BLaER1 treated with 17β-estradiol and CSF1 and Interleukin-3, amounts not matched to agents 10 nM and 100 nM (cell line): ENCODE results near the gene OSBPL10.
A peak's percentile ranks its signal among the peaks of the same experiment; 100 is the strongest.

Source experiments
- H3K27ac ChIP-seq, 11 experiments: shearing (Covaris generic); formaldehyde crosslinking; 2 replicates each; pipeline ENCODE4 v1.8.1; 2022
- H3K27me3 ChIP-seq, 11 experiments: shearing (Covaris generic); formaldehyde crosslinking; 2 replicates each; pipeline ENCODE4 v1.8.1; 2022
- H3K36me3 ChIP-seq, 11 experiments: shearing (Covaris generic); formaldehyde crosslinking; 2 replicates each; pipeline ENCODE4 v1.8.1; 2022
- H3K4me1 ChIP-seq, 10 experiments: shearing (Covaris generic); formaldehyde crosslinking; 2 replicates each; pipeline ENCODE4 v1.8.1; 2022
- H3K4me2 ChIP-seq, 11 experiments: shearing (Covaris generic); formaldehyde crosslinking; 2 replicates each; pipeline ENCODE4 v1.8.1; 2022
- H3K4me3 ChIP-seq, 10 experiments: shearing (Covaris generic); formaldehyde crosslinking; 2 replicates each; pipeline ENCODE4 v1.8.1; 2022
- H3K9ac ChIP-seq, 11 experiments: shearing (Covaris generic); formaldehyde crosslinking; 2 replicates each; pipeline ENCODE4 v1.8.1; 2022
- H3K9me3 ChIP-seq, 11 experiments: shearing (Covaris generic); formaldehyde crosslinking; replicated peaks in 1 of 11; 2 replicates each; pipeline ENCODE4 v1.8.1; 2022
- H4K20me1 ChIP-seq, 11 experiments: shearing (Covaris generic); formaldehyde crosslinking; 2 replicates each; pipeline ENCODE4 v1.8.1; 2022
- Cebpa-rat ChIP-seq, 11 experiments: shearing (Covaris generic); IDR thresholded peaks; 2 replicates each; pipeline ENCODE4 v1.8.1; 2022

Gene OSBPL10

DNA sequence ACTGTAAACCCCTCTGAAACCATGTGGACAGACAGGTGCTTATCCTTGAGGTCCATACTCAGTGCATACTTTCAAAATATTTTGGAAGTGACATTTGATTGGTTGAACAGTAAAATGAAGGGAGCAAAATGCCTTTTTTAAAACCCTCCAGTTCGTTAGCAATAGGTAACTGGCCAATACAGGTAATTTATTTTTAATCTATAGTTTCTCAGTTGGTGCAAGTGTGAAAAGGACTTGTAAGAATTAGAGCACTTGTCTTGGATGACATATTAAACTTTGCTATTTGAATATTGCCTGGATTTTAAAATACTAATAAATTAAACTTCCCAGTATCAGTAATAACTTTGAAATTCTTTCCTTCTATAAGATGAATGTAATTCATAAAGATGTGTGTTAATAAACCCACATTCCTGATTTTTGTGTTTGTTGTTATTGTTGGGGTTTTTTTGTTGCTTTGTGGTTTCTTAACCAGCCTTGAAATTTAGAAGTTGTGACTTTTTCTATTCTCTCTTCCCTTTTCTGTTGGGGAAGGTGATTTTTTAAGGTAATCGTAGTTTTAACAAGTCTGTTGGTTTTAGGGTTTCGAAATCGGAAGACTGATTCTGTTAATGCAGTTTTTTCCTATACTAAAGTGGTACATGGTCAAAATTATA is 358.3 kb downstream of the OSBPL10 start:
- Histone ChIP-seq H3K9me3 (no peaks in the 10 kb centered on the region), H3K4me3 (no peak overlapping the region), H3K4me1 (peaks cover 0 to 12% (median 0%) of the 10 kb centered on the region in 10 experiments; a peak in 6 of 20 replicates), H3K36me3 (peaks cover 84 to 100% (median 95%) of the 10 kb centered on the region in 11 experiments), H3K27me3 (no peaks in the 10 kb centered on the region), H3K4me2 (no peak overlapping the region; a peak in 1 of 22 replicates), H3K9ac (no peak overlapping the region), H3K27ac (no peak overlapping the region), H4K20me1 (peaks cover 0 to 8% (median 4%) of the 10 kb centered on the region in 11 experiments; a peak in 7 of 22 replicates)
- TF ChIP-seq Cebpa-rat (IDR thresholded peaks at IDR 0.05) = no peak

DNA sequence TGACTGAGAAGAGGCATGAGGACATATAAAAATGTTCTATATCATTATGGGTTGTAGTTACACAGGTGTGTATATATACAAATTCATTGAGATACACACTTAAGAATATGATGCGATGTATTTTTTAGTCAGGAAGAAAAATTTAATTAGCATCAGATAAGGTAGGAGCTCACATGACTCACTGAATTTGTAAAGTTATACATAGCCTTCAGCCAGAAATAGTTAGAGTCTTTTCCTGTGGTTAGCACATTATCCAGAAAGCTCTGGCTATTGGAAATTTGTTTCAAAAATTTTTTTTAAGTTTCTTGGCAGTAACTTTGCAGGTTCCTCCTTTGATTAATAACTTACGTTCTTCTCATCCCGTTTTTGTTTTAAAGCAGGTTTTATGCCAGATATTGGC is 359.7 kb downstream of the OSBPL10 start:
- peaks cover 0 to 14% (median 2%) of the 10 kb centered on the region in 11 experiments; a peak in 6 of 22 replicates for H4K20me1 ChIP-seq
- H3K9me3 ChIP-seq = no peaks in the 10 kb centered on the region
- TF ChIP-seq Cebpa-rat (IDR thresholded peaks at IDR 0.05) = no peak
- H3K27me3 ChIP-seq = no peaks in the 10 kb centered on the region
- no peak overlapping the region for H3K4me3 ChIP-seq
- H3K4me2 ChIP-seq = no peak overlapping the region
- H3K9ac ChIP-seq = no peak overlapping the region
- H3K27ac ChIP-seq = no peak overlapping the region
- H3K4me1 ChIP-seq = peaks cover 0 to 12% (median 0%) of the 10 kb centered on the region in 10 experiments; a peak in 6 of 20 replicates
- peaks cover 83 to 100% (median 96%) of the 10 kb centered on the region in 11 experiments for H3K36me3 ChIP-seq

DNA sequence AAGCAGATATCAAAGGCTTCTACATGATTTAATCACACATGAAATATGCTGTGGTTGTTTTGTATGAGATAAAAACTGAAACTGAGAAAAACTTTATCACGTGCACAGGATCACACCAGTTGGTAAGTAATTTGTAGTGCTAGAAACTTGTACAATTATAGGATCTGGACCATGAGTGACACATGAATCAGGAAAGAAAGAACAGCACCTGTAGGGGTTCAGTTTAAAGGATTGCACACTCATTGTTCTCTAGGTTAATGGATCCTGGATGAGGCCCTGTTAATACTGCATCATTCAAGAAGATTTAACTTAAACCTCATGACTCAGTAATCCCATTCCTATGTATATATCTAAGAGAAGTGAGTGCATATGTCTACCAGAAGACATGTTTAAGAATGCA is 360.4 kb downstream of the OSBPL10 start:
- no peak overlapping the region for H3K9ac ChIP-seq
- no peak overlapping the region for H3K4me2 ChIP-seq
- H3K4me3 ChIP-seq = no peak overlapping the region
- no peaks in the 10 kb centered on the region for H3K27me3 ChIP-seq
- H3K36me3 ChIP-seq = peaks cover 80 to 100% (median 95%) of the 10 kb centered on the region in 11 experiments
- TF ChIP-seq Cebpa-rat (IDR thresholded peaks at IDR 0.05) = no peak
- no peaks in the 10 kb centered on the region for H3K9me3 ChIP-seq
- H3K27ac ChIP-seq = no peak overlapping the region
- peaks cover 0 to 12% (median 0%) of the 10 kb centered on the region in 10 experiments; a peak in 6 of 20 replicates for H3K4me1 ChIP-seq
- H4K20me1 ChIP-seq = peaks cover 0 to 20% (median 6%) of the 10 kb centered on the region in 11 experiments; a peak in 8 of 22 replicates

DNA sequence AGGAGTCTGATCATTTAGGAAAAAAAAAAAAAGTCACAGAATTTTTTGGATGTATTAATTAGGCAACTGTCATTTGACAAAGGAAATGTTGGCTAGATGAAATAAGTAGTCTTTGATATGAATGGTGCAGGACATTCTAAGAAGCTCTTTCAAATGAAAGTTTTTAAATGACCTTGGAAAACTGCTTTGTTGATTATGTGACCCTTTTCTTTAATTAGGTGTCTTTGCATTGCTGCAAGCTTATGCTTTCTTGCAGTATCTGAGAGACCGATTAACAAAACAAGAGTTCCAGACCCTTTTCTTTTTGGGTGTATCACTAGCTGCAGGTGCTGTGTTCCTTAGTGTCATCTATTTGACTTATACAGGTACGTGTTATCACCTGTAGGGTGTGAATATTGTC is 364.4 kb downstream of the OSBPL10 start:
- H3K4me1 ChIP-seq = no peaks in the 10 kb centered on the region
- no peak overlapping the region for H3K9ac ChIP-seq
- no peak overlapping the region for H3K27ac ChIP-seq
- no peak overlapping the region for H3K4me3 ChIP-seq
- H3K9me3 ChIP-seq = no peaks in the 10 kb centered on the region
- H3K4me2 ChIP-seq = no peak overlapping the region
- TF ChIP-seq Cebpa-rat (IDR thresholded peaks at IDR 0.05) = no peak
- H3K27me3 ChIP-seq = no peaks in the 10 kb centered on the region
- H4K20me1 ChIP-seq = peaks cover 0 to 35% (median 21%) of the 10 kb centered on the region in 11 experiments; a peak in 13 of 22 replicates
- peaks cover 48 to 100% (median 86%) of the 10 kb centered on the region in 11 experiments for H3K36me3 ChIP-seq

DNA sequence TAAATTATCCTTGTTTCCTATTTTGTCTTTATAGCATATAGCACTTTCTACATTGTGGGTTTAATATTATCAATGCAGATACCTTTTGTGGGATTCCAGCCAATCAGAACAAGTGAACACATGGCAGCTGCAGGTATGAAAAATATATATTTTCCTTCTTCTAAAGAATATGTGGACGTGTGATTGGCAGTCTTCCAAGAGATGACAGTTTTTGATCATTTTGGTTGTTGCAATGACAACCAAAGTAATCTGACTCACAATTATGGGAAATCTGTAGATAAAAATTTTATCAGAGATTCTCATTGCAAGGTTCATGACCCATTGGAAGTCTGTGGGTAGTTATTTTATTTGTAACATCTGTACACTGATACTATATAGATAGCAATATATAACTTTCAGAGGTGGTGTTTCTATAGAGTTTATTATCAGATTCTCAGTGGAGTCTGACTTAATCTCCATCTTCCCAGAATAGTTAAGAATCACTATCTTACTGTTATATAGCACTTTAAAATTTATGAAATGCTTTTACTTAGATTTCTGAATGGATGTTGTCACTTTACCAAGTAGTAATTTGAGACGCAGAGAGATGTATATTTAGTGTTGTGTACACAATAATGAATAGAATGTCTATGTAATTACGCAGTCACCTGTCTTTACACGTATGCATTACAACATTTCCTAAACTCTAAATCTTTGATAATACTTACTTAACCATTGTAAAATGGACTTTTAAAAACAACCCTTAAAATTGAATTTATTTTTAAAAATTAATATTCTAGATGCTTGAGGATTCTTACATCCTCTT is 365.8 kb downstream of the OSBPL10 start:
- H3K27me3 ChIP-seq = no peaks in the 10 kb centered on the region
- H3K4me3 ChIP-seq = no peak overlapping the region
- no peaks in the 10 kb centered on the region for H3K9me3 ChIP-seq
- no peak overlapping the region for H3K4me2 ChIP-seq
- H3K9ac ChIP-seq = no peak overlapping the region
- peaks cover 0 to 45% (median 30%) of the 10 kb centered on the region in 11 experiments; a peak in 14 of 22 replicates for H4K20me1 ChIP-seq
- no peaks in the 10 kb centered on the region for H3K4me1 ChIP-seq
- H3K27ac ChIP-seq = no peak overlapping the region
- no peak for TF ChIP-seq Cebpa-rat (IDR thresholded peaks at IDR 0.05)
- peaks cover 45 to 100% (median 89%) of the 10 kb centered on the region in 11 experiments for H3K36me3 ChIP-seq

DNA sequence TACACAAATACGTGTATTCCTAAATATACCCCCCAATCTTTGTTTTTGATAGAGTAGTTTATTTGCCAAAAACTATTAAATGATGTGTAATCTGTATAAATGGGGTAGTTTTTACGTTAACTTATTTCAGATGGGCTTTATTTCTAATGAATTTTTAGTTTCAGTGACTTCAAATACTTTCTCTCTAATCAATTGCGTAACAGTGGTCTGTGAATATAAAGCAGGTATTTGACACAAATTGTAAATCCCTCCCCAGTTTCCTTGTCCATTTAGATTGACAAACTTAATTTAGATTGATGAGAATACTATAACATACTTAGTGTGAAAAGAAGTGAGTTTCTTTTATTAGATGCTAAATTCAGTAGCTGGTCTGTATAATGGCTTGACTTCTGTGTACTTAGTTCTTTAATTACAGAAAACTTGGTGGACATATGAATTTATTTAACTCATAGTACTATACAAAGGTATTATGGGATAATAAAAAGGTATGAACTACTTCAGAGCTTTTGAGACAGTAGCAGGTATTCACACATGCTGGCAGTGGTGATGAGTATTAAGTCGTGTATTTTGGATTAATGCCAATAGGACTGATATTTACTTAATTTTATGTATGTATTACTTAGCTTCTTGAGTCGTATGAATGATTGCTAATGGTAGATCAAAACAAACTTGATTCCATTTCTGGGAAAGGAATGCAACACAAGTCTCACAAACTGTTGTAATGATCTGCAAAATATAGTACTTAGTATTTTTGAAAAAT is 366.7 kb downstream of the OSBPL10 start:
- no peaks in the 10 kb centered on the region for H3K4me1 ChIP-seq
- no peak overlapping the region for H3K9ac ChIP-seq
- H3K4me3 ChIP-seq = no peak overlapping the region
- peaks cover 36 to 100% (median 86%) of the 10 kb centered on the region in 11 experiments for H3K36me3 ChIP-seq
- H3K27ac ChIP-seq = no peak overlapping the region
- H3K4me2 ChIP-seq = no peak overlapping the region
- H4K20me1 ChIP-seq = peaks cover 0 to 45% (median 31%) of the 10 kb centered on the region in 11 experiments; a peak in 15 of 22 replicates
- no peaks in the 10 kb centered on the region; a peak in 1 of 22 replicates for H3K9me3 ChIP-seq
- peak in 2 of 11 experiments; percentile 24 to 61; a peak in 3 of 22 replicates for TF ChIP-seq Cebpa-rat (IDR thresholded peaks at IDR 0.05)
- no peaks in the 10 kb centered on the region for H3K27me3 ChIP-seq

DNA sequence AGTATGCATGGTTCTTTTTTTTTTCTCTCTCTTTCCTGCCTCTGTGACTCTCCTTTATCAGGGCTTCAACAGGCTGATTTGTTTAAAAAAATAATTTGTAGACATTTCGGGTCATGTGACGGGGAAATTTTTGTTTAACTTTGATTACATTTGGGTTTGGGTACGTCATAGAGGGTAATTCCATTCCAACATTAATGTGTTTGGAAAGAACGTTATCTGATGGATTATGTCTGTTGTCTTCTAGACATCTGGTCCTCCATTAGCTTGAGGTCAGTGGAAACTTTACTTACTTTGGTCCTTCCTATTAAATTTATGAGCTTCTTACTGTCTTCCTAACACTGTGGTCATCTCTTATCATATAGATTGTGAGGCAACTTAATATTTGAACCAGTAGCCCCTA is 367.4 kb downstream of the OSBPL10 start:
- peaks cover 36 to 100% (median 82%) of the 10 kb centered on the region in 11 experiments for H3K36me3 ChIP-seq

DNA sequence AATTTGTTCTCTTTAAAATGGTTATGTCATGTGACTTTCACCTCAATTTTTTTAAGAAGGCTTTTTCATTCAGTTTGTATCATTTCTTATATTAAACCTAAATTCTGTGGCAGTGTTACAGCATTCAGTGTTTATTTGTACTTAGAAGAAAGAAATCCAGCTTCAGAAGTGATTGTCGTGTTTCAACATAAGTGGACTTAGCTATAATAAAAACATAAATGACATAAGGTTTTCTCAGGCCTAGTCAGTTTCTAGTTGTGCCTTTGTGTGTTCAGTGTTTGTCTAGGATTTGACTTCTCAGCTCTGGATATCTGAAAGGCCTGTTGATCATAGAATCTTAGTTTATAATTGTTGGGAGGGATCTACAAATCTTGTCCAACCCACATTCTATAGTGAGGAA is 367.9 kb downstream of the OSBPL10 start:
- TF ChIP-seq Cebpa-rat (IDR thresholded peaks at IDR 0.05) = no peak
- H3K27me3 ChIP-seq = no peaks in the 10 kb centered on the region
- no peak overlapping the region for H3K9ac ChIP-seq
- no peaks in the 10 kb centered on the region for H3K4me1 ChIP-seq
- no peak overlapping the region for H3K4me3 ChIP-seq
- H3K9me3 ChIP-seq = peaks cover 0 to 5% (median 2%) of the 10 kb centered on the region in 11 experiments; a peak in 6 of 22 replicates
- H3K4me2 ChIP-seq = no peak overlapping the region
- peaks cover 39 to 100% (median 83%) of the 10 kb centered on the region in 11 experiments for H3K36me3 ChIP-seq
- H4K20me1 ChIP-seq = peaks cover 0 to 48% (median 34%) of the 10 kb centered on the region in 11 experiments; a peak in 15 of 22 replicates
- H3K27ac ChIP-seq = no peak overlapping the region

More for the DNA sequence above, 367.4 kb downstream of the OSBPL10 start:
- Histone ChIP-seq H3K4me2 (no peak overlapping the region), H3K4me3 (no peak overlapping the region), H3K4me1 (no peaks in the 10 kb centered on the region), H3K27me3 (no peaks in the 10 kb centered on the region), H4K20me1 (peaks cover 0 to 45% (median 33%) of the 10 kb centered on the region in 11 experiments; a peak in 15 of 22 replicates), H3K27ac (no peak overlapping the region), H3K9ac (no peak overlapping the region), H3K9me3 (peaks cover 0 to under 1% (median 0%) of the 10 kb centered on the region in 11 experiments; a peak in 2 of 22 replicates)
- TF ChIP-seq Cebpa-rat (IDR thresholded peaks at IDR 0.05) = no peak
